A549 (cell line): Measurements from ENCODE around the gene TMEM260. TPM values are rescaled to one million over a fixed set of nuclear protein-coding genes. Genes with fewer than 3 reads are reported as not detected.

Experiments
- ATAC-seq, 2 experiments: fragments of 200-7000 bp in 1 of 2; fragments of >200 bp in 1 of 2; cut with Nextera tagmentation in 1 of 2; cut with Tn5 transposase in 1 of 2; 3 replicates each; pipeline versions ENCODE4 v1.8.0 to v1.9.1; 2018 to 2020; ENCODE audit warnings: mild to moderate bottlenecking in 1 of 2, moderate library complexity in 1 of 2
- CTCF ChIA-PET: fragments of 300-600 bp; sonication (Branson Sonifier 250); formaldehyde crosslinking; extraction: SDS; loops from one replicate; lab custom pipeline; 2021; ENCODE audit warnings: antibody characterized with exemption, inconsistent platforms; lab: Yijun Ruan, JAX
- POLR2A ChIA-PET: fragments of 350-600 bp; formaldehyde crosslinking; extraction: SDS; loops from one replicate; lab custom pipeline; 2021; ENCODE audit warnings: antibody characterized with exemption, inconsistent platforms; lab: Yijun Ruan, JAX
- DNase-seq, 2 experiments: peaks; one replicate each; pipeline versions ENCODE4 v3.0.0 to v3.0.0-alpha.2; 2011 to 2016; ENCODE audit warnings: low read depth in 1 of 2, low spot score in 1 of 2
- FAIRE-seq: peaks from 2 replicates; lab custom pipeline; 2011; peaks lifted over from hg19 to GRCh38; lab: Jason Lieb, UNC
- H3K27ac ChIP-seq, 2 experiments: fragments of >200 bp; sonication (Bioruptor Twin); formaldehyde crosslinking; 3 replicates each; pipeline ENCODE4 v1.5.1; 2016 to 2017
- H3K4me1 ChIP-seq: fragments of >200 bp; sonication (Bioruptor Twin); formaldehyde crosslinking; 3 replicates; pipeline ENCODE4 v1.6.1; 2016
- H3K4me2 ChIP-seq: fragments of >200 bp; sonication (Bioruptor Twin); formaldehyde crosslinking; 3 replicates; pipeline ENCODE4 v1.6.1; 2016
- H3K4me3 ChIP-seq: fragments of >200 bp; sonication (Bioruptor Twin); formaldehyde crosslinking; 3 replicates; pipeline ENCODE4 v1.5.1; 2016
- H3K9me3 ChIP-seq: fragments of >200 bp; sonication (Bioruptor Twin); formaldehyde crosslinking; 3 replicates; pipeline ENCODE4 v1.6.1; 2016
- BHLHE40 ChIP-seq: IDR thresholded peaks from 2 replicates; pipeline ENCODE4 v1.6.1; 2012; ENCODE audit warnings: low read depth, low read length, inconsistent platforms
- CBX8 ChIP-seq: fragments of 200-600 bp; sonication (generic); IDR thresholded peaks from 2 replicates; pipeline ENCODE4 v1.6.1; 2016
- CHD4 ChIP-seq: fragments of 200-600 bp; sonication (generic); IDR thresholded peaks from 2 replicates; pipeline ENCODE4 v1.6.1; 2016; ENCODE audit warnings: antibody characterized with exemption, mild to moderate bottlenecking, borderline replicate concordance
- EHF ChIP-seq: fragments of 250-450 bp; sonication (Bioruptor Pico); IDR thresholded peaks from 2 replicates; pipeline ENCODE4 v1.5.0; 2020; ENCODE audit warnings: mild to moderate bottlenecking
- ESRRA ChIP-seq: fragments of 150-350 bp; IDR thresholded peaks from 2 replicates; pipeline ENCODE4 v1.6.1; 2014; ENCODE audit warnings: mild to moderate bottlenecking, low read length, borderline replicate concordance
- FOSL2 ChIP-seq, 2 experiments: fragments of 450-650 bp in 1 of 2; fragments of >200 bp in 1 of 2; sonication (Bioruptor Twin) in 1 of 2; formaldehyde crosslinking; IDR thresholded peaks; 2 replicates each; pipeline versions ENCODE4 v1.5.0 to v1.6.1; 2016 to 2020; ENCODE audit warnings: mild to moderate bottlenecking in 1 of 2, moderate library complexity in 1 of 2
- HDAC2 ChIP-seq: fragments of 200-600 bp; sonication (generic); IDR thresholded peaks from 2 replicates; pipeline ENCODE4 v1.6.1; 2016
- HOXB13 ChIP-seq: fragments of 250-450 bp; sonication (Bioruptor Pico); IDR thresholded peaks from 2 replicates; pipeline ENCODE4 v1.5.0; 2020; ENCODE audit warnings: low read depth, mild to moderate bottlenecking, moderate library complexity
- MYC ChIP-seq: IDR thresholded peaks from 2 replicates; pipeline ENCODE4 v1.6.1; 2012; ENCODE audit warnings: mild to moderate bottlenecking, inconsistent platforms, low read length, improper control_type of control experiment, borderline replicate concordance
- NPAS2 ChIP-seq: fragments of 250-450 bp; sonication (Bioruptor Pico); IDR thresholded peaks from 2 replicates; pipeline ENCODE4 v1.8.0; 2022; ENCODE audit warnings: mild to moderate bottlenecking, moderate library complexity, borderline replicate concordance
- NR3C1 ChIP-seq: fragments of >200 bp; sonication (Bioruptor Twin); formaldehyde crosslinking; IDR thresholded peaks from 3 replicates; pipeline ENCODE4 v1.6.1; 2017
- POLR2AphosphoS2 ChIP-seq: conservative IDR thresholded peaks from 2 replicates; pipeline ENCODE4 v1.6.1; 2012; ENCODE audit warnings: low read length, improper control_type of control experiment, inconsistent platforms
- RAD21 ChIP-seq, 2 experiments: fragments of >200 bp in 1 of 2; sonication (Bioruptor Twin) in 1 of 2; formaldehyde crosslinking in 1 of 2; IDR thresholded peaks in 1 of 2; conservative IDR thresholded peaks in 1 of 2; 2 replicates in 1 of 2; 3 replicates in 1 of 2; pipeline ENCODE4 v1.6.1; 2012 to 2018; ENCODE audit warnings: inconsistent platforms in 1 of 2
- RCOR1 ChIP-seq: fragments of 150-350 bp; IDR thresholded peaks from 2 replicates; pipeline ENCODE4 v1.6.1; 2014; ENCODE audit warnings: antibody characterized with exemption, low read length, low read depth
- RNF2 ChIP-seq: fragments of 200-600 bp; sonication (generic); IDR thresholded peaks from 2 replicates; pipeline ENCODE4 v1.6.1; 2016; ENCODE audit warnings: low read depth, mild to moderate bottlenecking, antibody characterized with exemption, moderate library complexity, borderline replicate concordance
- SREBF2 ChIP-seq: fragments of 450-650 bp; IDR thresholded peaks from 2 replicates; pipeline ENCODE4 v1.6.1; 2014; ENCODE audit warnings: mild to moderate bottlenecking, moderate library complexity
- USF2 ChIP-seq: fragments of 450-650 bp; IDR thresholded peaks from 2 replicates; pipeline ENCODE4 v1.6.1; 2014; ENCODE audit warnings: antibody characterized with exemption
- ZSCAN20 ChIP-seq: fragments of 250-450 bp; sonication (Bioruptor Pico); IDR thresholded peaks from 2 replicates; pipeline ENCODE4 v1.8.0; 2022; ENCODE audit warnings: mild to moderate bottlenecking, moderate library complexity
- WGBS: methylation state at CpG from one replicate; pipeline ENCODE4 v1.1.6; 2017; ENCODE audit errors: missing lambda C conversion rate; 5-methylcytosine and 5-hydroxymethylcytosine counted together
- polyA plus RNA-seq, 4 experiments: library from polyadenylated mRNA; depleted of rRNA in 3 of 4; stranded (reverse); fragments of >200 nt; fragmentation: RNase III in 1 of 4; extraction: RNeasy Plus Mini Kit Qiagen cat#74134 plus additional on column Dnase treatment in 1 of 4; gene quantifications; 2 replicates in 3 of 4; 3 replicates in 1 of 4; pipeline ENCODE4 v1.2.3, GENCODE V29; 2011 to 2017
- TF ChIP-seq, protein P1 (sequence below): IDR thresholded peaks from 2 replicates; pipeline ENCODE4 v1.6.1; 2012
- TF ChIP-seq, protein P2 (sequence below): fragments of 250-450 bp; sonication (Bioruptor Pico); IDR thresholded peaks from 2 replicates; pipeline ENCODE4 v1.5.0; 2021; ENCODE audit warnings: mild to moderate bottlenecking, moderate library complexity, borderline replicate concordance

TMEM260 gene
- polyA plus RNA-seq, 2 of the 4 experiments (the other 2 are of a cell fraction), result 6.1 to 17.6 TPM

DNA sequence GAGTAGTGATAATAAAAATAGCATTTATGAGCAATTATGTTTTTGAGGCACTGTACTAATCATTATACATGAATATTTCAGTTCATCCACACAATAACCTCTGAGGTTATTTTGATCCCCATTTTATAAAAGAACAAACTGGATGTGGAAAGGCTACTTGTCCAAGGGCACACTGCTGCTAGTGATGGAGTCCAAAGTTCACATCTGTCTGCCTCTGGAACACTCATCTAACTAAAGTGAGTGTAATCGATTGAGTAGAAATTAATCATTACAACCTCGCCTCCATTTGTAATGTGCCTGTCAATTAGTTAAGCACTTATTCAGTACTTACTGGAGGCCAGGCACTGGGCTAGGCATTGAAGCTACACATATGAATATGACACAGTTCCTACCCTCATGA is 55.4 kb downstream of the TMEM260 start:
- no peak for TF ChIP-seq RNF2
- no peak for TF ChIP-seq NPAS2 (CRISPR knock-in tag)
- TF ChIP-seq MYC, result no peak
- TF ChIP-seq HDAC2, result no peak
- no peak for TF ChIP-seq USF2
- TF ChIP-seq EHF (CRISPR knock-in tag), result no peak
- TF ChIP-seq ZSCAN20 (CRISPR knock-in tag), result no peak
- TF ChIP-seq CBX8, result no peak
- no peak for TF ChIP-seq SREBF2
- TF ChIP-seq FOSL2 (IDR thresholded peaks at IDR 0.05), result no peak
- TF ChIP-seq FOSL2 (CRISPR knock-in tag; IDR thresholded peaks at IDR 0.05), result no peak
- no peak for ATAC-seq
- Histone ChIP-seq H3K4me3 (no peak overlapping the region), H3K27ac (no peak overlapping the region), H3K9me3 (peaks cover 10% of the 10 kb centered on the region), H3K4me2 (no peak overlapping the region), H3K4me1 (no peaks in the 10 kb centered on the region)
- ChIA-PET POLR2A (no interaction called here), CTCF (interaction anchor here (0.6 to 1.5 kb wide), 2 partner anchors 9 to 224 kb away, joined by 3 read pairs; no protein-coding TSS in a partner anchor)
- 97% methylated on average over 2 of the region's 2 CpGs for WGBS
- DNase-seq, result no peak
- no peak for FAIRE-seq

GRCh38 chr14:56647493-56647892 is 67.9 kb downstream of the TMEM260 start:
- no peak for ATAC-seq
- CTCF ChIA-PET, result interaction anchor here (0.6 to 1.7 kb wide), 2 partner anchors 12 to 115 kb away, joined by 3 to 6 read pairs; no protein-coding TSS in a partner anchor

GRCh38 chr14:56648508-56649301 is 69.1 kb downstream of the TMEM260 start:
- no peaks in the 10 kb centered on the region for H3K4me1 ChIP-seq
- CTCF ChIA-PET, result interaction anchor here (0.8 to 1.7 kb wide), 2 partner anchors 9 to 11 kb away, joined by 3 to 6 read pairs; no protein-coding TSS in a partner anchor
- POLR2A ChIA-PET, result no interaction called here
- H3K4me2 ChIP-seq, result no peak overlapping the region
- TF ChIP-seq BHLHE40, result no peak
- TF ChIP-seq HOXB13 (CRISPR knock-in tag), result no peak
- TF ChIP-seq, protein P1, sequence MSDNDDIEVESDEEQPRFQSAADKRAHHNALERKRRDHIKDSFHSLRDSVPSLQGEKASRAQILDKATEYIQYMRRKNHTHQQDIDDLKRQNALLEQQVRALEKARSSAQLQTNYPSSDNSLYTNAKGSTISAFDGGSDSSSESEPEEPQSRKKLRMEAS, result no peak
- TF ChIP-seq RCOR1, result no peak
- no peak for TF ChIP-seq USF2
- TF ChIP-seq RNF2, result no peak
- ATAC-seq (no peak), FAIRE-seq (no peak), DNase-seq (no peak)
- H3K4me3 ChIP-seq, result no peak overlapping the region
- WGBS, result 88% methylated on average over 6 of the region's 6 CpGs
- no peaks in the 10 kb centered on the region for H3K9me3 ChIP-seq
- no peak overlapping the region for H3K27ac ChIP-seq

More at GRCh38 chr14:56647493-56647892, 67.9 kb downstream of the TMEM260 start:
- WGBS, result 90% methylated on average over 2 of the region's 2 CpGs
- POLR2A ChIA-PET, result no interaction called here
- Histone ChIP-seq H3K9me3 (no peaks in the 10 kb centered on the region), H3K27ac (no peak overlapping the region), H3K4me1 (no peaks in the 10 kb centered on the region), H3K4me3 (no peak overlapping the region), H3K4me2 (no peak overlapping the region)
- no peak for FAIRE-seq
- no peak for DNase-seq
- no peak for TF ChIP-seq ESRRA
- no peak for TF ChIP-seq CHD4
- TF ChIP-seq, all 56 proteins: peak for 0

- Histone ChIP-seq H3K4me2 (no peak overlapping the region), H3K27ac (no peak overlapping the region), H3K9me3 (no peaks in the 10 kb centered on the region), H3K4me3 (no peak overlapping the region), H3K4me1 (no peaks in the 10 kb centered on the region)
- 95% methylated on average over 3 of the region's 3 CpGs for WGBS
- no peak for DNase-seq
- no peak for FAIRE-seq
- ATAC-seq, result no peak
- ChIA-PET POLR2A (no interaction called here), CTCF (interaction anchor here (0.8 to 1.7 kb wide), 2 partner anchors 9 to 10 kb away, joined by 3 to 6 read pairs; no protein-coding TSS in a partner anchor)
- no peak for TF ChIP-seq HOXB13 (CRISPR knock-in tag)
- TF ChIP-seq, protein P2, sequence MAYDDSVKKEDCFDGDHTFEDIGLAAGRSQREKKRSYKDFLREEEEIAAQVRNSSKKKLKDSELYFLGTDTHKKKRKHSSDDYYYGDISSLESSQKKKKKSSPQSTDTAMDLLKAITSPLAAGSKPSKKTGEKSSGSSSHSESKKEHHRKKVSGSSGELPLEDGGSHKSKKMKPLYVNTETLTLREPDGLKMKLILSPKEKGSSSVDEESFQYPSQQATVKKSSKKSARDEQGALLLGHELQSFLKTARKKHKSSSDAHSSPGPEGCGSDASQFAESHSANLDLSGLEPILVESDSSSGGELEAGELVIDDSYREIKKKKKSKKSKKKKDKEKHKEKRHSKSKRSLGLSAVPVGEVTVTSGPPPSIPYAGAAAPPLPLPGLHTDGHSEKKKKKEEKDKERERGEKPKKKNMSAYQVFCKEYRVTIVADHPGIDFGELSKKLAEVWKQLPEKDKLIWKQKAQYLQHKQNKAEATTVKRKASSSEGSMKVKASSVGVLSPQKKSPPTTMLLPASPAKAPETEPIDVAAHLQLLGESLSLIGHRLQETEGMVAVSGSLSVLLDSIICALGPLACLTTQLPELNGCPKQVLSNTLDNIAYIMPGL (CRISPR knock-in tag), result no peak
- no peak for TF ChIP-seq NR3C1
- TF ChIP-seq MYC, result no peak
- TF ChIP-seq ZSCAN20 (CRISPR knock-in tag), result no peak
- no peak for TF ChIP-seq RAD21 (conservative IDR thresholded peaks at IDR 0.05 in 1 of 2, IDR thresholded peaks at IDR 0.05 in 1 of 2)
- no peak for TF ChIP-seq POLR2AphosphoS2
- TF ChIP-seq BHLHE40, result no peak
- no peak for TF ChIP-seq FOSL2 (IDR thresholded peaks at IDR 0.05)
- no peak for TF ChIP-seq FOSL2 (CRISPR knock-in tag; IDR thresholded peaks at IDR 0.05)
- TF ChIP-seq SREBF2, result no peak
Observed at GRCh38 chr14:56649382-56649781, 69.8 kb downstream of the TMEM260 start.
